Measurements from ENCODE around the gene ZNF354C.
"Not testable (repeated sequence)": the region's sequence is repeated elsewhere in the genome, so short reads cannot be mapped to it uniquely, and the experiment has no call there.

The ZNF354C gene

GRCh38 chr5:179060116-179061008 is at the start of gene ZNF354C:
Gene ZNF354C (plus strand): TSS chr5:179060373. CDS start chr5:179062069, 1,696 bp downstream.
- peak; percentile 16 for DNase-seq

GRCh38 chr5:179023528-179024189 is 36.5 kb upstream of the ZNF354C start, which contains the start of gene ZNF879:
Gene ZNF879 (plus strand): TSS chr5:179023804. CDS start chr5:179025005, 1,201 bp downstream.
- DNase-seq: peak; percentile 79

GRCh38 chr5:179033004-179033580 is 27.1 kb upstream of the ZNF354C start:
- no peak for DNase-seq

- DNase-seq: no peak
Measured at GRCh38 chr5:179044765-179045164, 15.4 kb upstream of the ZNF354C start.

GRCh38 chr5:179051784-179052183 is 8.4 kb upstream of the ZNF354C start:
- DNase-seq: no peak

GRCh38 chr5:179054036-179054785 is 6.0 kb upstream of the ZNF354C start:
- no peak for DNase-seq

GRCh38 chr5:179054876-179055275 is 5.3 kb upstream of the ZNF354C start:
- DNase-seq: no peak

GRCh38 chr5:179055436-179055835 is 4.7 kb upstream of the ZNF354C start:
- no peak for DNase-seq

- no peak for DNase-seq
Measured at GRCh38 chr5:179055841-179056240, 4.3 kb upstream of the ZNF354C start.

GRCh38 chr5:179061025-179061424 is 852 bp downstream of the ZNF354C start:
- DNase-seq: no peak

- DNase-seq: no peak
Measured at GRCh38 chr5:179065703-179066102, 5.5 kb downstream of the ZNF354C start.

- DNase-seq: no peak
Measured at GRCh38 chr5:179079165-179079987, 19.2 kb downstream of the ZNF354C start.

- no peak for DNase-seq
Measured at GRCh38 chr5:179080724-179081123, 20.6 kb downstream of the ZNF354C start.

- no peak for DNase-seq
Measured at GRCh38 chr5:179089502-179089901, 29.3 kb downstream of the ZNF354C start.

GRCh38 chr5:179101282-179101681 is 41.1 kb downstream of the ZNF354C start:
- DNase-seq: not testable (repeated sequence)

- DNase-seq: no peak
Measured at GRCh38 chr5:179110528-179110927, 50.4 kb downstream of the ZNF354C start.

GRCh38 chr5:179111267-179112207 is 51.4 kb downstream of the ZNF354C start:
- DNase-seq: no peak

- DNase-seq: no peak
Measured at GRCh38 chr5:179112469-179113142, 52.4 kb downstream of the ZNF354C start.

GRCh38 chr5:179113143-179113530 is 53.0 kb downstream of the ZNF354C start:
- DNase-seq: no peak

Data from GF-D8 (cell line).